VCaP (cell line): ENCODE results near the gene ARMH3.

Experiments
- H3K27ac ChIP-seq: fragments of 450-650 bp; 2 replicates; pipeline ENCODE4 v1.5.1; 2017
- TF ChIP-seq, protein P1 (sequence below): fragments of 450-650 bp; conservative IDR thresholded peaks from 2 replicates; pipeline ENCODE4 v1.5.1; 2017; ENCODE audit warnings: mild to moderate bottlenecking, moderate library complexity

ARMH3 gene

DNA sequence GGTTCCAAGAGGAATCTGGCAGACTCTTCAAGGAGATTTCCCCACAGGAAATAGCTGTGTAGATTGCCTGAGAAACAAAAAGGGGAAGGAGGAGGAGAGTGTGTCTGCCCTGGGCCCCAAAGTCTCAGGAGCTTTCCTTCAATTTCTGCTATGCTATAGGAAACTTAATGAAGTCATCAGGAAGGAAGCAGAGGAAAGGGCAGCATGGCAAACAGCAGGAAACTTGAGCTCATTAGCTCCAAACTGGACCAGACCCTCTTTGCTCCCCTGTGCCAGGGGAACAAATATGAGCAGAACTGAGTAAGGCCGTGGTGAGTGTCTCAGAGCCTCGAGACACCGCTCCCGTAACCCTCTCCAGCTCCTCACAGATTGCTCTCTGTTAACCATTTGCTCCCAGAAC is 207.6 kb downstream of the ARMH3 start:
- TF ChIP-seq, protein P1, sequence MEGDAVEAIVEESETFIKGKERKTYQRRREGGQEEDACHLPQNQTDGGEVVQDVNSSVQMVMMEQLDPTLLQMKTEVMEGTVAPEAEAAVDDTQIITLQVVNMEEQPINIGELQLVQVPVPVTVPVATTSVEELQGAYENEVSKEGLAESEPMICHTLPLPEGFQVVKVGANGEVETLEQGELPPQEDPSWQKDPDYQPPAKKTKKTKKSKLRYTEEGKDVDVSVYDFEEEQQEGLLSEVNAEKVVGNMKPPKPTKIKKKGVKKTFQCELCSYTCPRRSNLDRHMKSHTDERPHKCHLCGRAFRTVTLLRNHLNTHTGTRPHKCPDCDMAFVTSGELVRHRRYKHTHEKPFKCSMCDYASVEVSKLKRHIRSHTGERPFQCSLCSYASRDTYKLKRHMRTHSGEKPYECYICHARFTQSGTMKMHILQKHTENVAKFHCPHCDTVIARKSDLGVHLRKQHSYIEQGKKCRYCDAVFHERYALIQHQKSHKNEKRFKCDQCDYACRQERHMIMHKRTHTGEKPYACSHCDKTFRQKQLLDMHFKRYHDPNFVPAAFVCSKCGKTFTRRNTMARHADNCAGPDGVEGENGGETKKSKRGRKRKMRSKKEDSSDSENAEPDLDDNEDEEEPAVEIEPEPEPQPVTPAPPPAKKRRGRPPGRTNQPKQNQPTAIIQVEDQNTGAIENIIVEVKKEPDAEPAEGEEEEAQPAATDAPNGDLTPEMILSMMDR = no peak
- no peak overlapping the region for H3K27ac ChIP-seq

DNA sequence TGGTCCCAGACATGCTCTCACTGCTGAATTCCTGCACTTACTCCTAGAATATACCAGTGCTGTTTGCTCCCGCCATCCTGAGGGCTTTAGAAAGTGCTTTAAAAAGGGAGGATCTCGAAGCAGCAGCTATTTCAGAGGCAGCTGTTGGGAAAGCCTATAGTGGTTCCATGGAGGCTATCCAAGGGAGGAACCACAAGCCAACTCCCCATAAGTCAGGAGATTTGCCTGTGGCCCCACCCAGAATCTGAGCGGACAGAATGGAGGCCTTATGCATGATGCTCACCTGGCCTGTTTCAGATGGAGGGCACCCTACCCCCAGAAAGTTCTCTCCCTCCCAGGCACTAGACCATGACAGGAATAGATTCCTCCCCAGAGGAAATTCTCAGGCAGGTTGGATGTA is 210.1 kb downstream of the ARMH3 start:
- no peak overlapping the region for H3K27ac ChIP-seq
- TF ChIP-seq, protein P1 = no peak

DNA sequence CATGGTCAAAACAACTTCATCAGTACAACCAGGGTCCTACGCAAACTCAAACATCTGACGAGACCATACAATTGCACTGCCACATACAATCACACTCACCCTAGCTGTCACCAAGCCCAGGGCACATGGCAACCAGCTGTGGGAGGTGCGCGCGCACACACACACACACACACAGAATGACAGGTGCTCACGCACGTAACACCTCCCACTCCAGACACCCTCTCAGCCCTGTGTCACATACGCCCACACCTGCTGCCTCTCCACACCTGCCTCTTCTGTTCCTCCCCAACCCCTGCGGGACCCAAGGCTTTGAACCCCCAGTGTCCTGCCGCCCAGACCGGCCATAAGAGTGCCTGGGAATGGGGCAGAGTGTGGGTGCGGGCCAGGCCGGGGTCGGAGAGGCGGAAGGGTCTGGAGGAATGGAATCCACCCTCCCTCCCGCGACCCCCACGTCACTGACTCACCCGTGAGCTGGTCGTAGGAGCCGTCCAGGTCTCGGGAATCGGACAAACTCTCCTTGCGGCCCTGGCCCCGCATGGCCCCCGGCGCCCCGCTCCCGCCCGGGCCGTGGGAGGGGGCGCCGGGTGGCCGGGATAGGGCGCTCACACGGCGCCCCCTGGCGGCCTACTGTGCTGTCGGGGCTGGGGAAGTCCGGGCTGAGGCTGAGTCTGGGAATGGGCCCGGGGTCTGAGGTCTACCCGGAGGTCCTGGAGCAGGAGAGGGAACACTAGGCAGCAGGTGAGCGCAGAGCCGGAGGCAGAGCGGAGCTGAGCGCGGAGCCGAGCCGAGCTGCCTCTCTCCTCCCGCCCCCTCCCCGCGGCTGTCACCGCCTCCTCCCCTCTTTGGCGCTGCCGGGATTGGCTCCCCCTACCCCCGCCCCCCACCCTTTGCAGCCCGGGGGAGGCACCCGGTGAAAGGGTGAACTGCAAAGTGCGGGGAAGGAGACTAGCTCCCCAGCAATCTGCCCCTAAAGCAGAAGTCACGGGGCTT is 212.6 kb downstream of the ARMH3 start, which contains the start of gene KCNIP2:
KCNIP2 (minus strand) TSS at position 769 of the 990 bp plus-strand sequence; CDS start at position 537, 232 bp downstream.
- TF ChIP-seq, protein P1 = no peak
- H3K27ac ChIP-seq = no peak within 1 kb of the TSS

DNA sequence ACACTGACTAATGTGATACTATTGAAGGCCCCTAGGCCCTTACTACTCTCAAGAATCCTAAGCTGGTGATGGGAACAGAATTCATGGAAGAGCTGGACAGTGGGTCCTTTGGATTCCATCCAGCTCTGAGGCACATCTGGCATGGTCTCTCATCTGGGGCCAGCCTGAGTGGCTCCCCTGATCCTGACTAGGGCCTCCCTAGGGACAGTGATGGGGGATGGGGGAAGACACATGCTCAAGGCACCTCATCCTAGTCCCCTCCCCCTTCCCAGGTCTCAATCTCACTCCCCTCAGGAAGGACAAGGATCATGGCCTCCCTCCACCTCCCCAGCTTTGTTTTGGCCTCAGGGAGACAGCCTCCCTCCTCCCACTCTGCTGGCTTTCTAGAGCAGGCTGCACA is 214.1 kb downstream of the ARMH3 start:
- no peak overlapping the region for H3K27ac ChIP-seq
- TF ChIP-seq, protein P1 = no peak

DNA sequence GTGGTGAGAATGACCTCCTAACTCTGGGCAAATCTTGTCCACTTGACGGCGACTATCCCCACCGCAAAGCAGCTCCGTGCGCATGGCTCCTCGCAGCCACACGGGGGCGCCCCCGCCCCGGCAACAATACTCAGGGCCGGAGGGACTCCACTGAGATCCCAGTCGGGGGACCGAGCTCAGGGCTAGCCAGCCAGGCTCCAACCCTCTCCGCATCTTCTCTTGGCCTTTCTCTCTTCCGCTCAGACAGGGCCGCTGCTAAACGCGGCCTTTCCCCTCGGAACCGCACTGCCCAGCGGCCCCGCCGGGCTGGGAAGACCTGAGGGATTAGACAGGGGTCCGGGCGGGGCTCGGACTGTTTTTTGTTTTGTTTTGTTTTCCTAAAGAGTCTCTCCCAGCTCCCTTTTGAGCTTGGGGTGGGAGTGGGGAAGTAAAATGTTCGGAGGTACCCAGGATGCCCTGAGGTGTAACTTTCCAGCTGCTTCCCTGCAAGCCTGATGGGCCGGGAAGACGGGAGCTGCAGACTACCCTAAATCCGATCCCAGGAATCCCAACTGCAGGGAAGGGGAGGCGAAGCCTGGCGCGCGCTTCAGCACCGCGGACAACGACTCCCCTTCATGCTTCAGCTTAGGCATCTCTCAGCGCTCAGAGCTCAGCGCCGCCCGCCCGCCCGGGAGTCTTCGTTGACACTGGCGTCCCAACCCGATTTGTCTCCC is 215.1 kb downstream of the ARMH3 start:
- TF ChIP-seq, protein P1 = peak; percentile 88
- no peak overlapping the region for H3K27ac ChIP-seq

DNA sequence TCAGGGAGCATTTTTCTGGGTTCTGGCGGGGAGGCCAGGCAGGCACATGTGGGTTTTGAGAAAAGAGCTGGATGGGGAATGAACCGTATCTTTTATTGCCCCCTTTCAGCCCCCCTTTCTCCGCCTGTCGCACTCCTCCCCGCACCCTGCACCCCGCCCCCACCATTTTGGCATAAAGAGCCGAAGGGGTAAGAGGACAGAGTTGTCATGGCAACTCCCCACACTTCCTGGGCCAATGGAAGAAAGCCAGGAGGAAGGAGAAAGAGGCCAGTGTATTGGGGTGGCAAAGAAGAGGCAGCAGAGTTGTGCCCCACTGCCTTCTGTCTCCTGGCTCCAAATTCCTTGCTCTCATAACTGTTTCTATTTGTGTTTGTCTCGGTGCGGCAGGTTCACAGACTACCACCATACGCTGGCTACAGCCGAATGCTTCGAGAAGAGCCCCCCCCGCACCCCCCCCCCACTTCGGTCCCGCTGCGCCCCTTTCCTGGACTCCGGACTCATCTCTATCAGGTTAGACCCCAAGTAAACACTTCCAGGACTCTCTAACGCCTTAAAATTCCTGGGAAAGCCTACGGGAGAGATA is 215.8 kb downstream of the ARMH3 start:
- TF ChIP-seq, protein P1 = no peak
- H3K27ac ChIP-seq = no peak overlapping the region
